GM19328 (cell line): ENCODE data around the gene SDK1.

ENCODE experiments used
- ATAC-seq: cut with Tn5 transposase; IDR thresholded peaks from one replicate; pipeline ENCODE4 v1.9.1; 2021; ENCODE audit warnings: mild to moderate bottlenecking, moderate library complexity; ENCODE audit not compliant: unreplicated experiment

Gene SDK1

DNA sequence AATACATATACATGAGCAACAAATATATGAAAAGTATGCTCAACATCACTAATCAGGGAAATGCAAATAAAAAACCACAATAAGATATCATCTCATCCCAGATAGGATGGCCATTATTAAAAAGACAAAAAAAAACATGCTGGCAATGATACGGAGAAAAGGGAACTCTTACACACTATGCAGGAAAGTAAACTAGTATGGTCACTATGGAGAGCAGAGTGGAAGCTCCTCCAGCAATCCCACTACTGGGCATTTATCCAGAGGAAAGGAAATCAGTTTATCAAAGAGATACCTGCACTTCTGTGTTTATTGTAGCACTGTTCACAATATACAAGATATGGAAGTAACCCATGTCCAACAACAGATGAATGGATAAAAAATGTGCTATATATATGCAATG lies 217.5 kb downstream of the SDK1 start:
- ATAC-seq, result no peak

DNA sequence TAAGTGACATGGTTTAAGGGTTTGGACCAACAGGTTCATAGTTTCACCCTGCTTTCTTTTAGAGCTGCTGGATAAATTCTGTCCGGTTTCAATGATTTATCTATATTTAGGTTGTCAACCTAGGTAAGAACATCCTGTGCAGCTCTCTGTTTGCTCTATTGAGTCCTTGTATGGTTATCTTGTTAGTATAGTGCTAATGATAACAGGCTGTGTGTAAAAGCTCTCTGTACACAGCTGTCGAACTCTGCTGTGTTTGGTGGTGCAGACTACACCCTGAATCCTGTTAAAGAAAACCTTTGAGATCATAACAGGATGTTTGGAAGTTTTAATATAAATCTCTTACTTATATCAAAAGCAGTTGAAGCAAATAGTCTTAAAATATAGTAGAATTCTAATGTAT lies 219.2 kb downstream of the SDK1 start:
- ATAC-seq, result no peak

DNA sequence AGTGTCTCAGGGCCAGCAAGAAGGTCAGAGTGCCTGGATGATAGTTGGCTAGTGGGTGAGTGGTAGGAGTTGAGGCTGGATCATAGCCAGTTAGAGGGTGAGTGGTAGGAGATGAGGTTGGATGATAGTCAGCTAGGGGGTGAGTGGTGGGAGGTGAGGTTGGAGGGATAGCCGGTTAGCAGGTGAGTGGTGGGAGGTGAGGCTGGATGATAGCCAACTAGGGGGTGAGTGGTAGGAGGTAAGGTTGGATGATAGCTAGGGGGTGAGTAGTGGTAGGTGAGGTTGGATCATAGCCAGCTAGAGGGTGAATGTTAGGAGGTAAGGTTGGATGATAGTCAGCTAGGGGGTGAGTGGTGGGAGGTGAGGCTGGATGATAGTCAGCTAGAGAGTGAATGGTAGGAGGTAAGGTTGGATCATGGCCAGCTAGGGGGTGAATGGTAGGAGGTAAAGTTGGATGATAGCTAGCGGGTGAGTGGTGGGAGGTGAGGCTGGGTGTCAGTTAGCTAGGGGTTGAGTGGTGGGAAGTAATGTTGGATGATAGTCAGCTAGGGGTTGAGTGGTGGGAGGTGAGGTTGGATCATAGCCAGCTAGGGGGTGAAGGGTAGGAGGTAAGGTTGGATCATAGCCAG lies 226.6 kb downstream of the SDK1 start:
- no peak for ATAC-seq

DNA sequence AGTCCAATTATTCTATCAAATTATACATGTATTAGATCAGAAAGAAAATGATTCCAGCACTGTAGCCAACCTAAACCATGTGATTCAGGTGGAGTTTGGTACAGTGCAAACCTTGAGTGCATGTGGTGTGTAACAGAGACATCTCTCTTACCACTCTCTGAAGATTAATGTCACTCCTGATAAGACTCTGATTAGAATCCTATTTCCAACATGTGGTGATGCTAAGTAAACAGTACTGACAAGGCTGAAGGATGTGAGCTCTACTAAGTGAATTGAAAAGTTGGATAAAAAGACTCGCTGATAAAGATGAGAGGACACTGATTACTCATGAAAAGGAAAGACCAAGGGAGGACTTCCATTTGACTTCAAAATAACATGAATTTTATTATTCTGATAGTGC lies 232.0 kb downstream of the SDK1 start:
- no peak for ATAC-seq

DNA sequence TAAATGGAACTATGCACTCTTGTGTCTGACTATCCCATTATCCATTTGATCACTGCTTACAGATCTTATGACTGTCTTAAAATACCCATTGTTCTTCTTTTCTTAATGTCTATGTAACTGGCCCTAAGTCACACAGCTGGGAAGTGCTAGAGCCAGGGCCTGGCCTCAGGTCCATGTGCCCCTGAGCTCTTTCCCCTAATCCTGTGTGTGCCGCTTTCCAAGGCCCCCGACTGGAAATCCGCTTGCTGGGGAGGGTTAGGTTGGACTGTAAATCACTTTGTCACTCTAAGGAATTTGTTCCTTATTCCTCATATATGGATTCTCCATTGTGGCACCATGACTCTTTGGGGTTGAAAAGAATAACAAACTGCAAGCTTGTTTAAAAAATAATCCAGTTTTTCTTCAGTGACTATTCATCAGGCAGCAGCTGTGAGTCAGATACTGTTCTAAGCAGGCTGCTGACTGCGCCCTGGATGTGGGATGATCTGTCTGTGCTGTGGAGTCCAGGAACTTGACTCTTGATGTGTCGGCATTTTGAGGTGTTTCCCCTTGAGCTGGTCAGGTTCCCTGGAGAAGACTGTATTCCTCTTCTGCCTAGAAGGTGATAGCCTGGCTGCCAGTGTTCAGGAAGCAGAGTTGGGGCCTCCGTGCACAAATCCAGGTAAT lies 236.3 kb downstream of the SDK1 start:
- no peak for ATAC-seq

DNA sequence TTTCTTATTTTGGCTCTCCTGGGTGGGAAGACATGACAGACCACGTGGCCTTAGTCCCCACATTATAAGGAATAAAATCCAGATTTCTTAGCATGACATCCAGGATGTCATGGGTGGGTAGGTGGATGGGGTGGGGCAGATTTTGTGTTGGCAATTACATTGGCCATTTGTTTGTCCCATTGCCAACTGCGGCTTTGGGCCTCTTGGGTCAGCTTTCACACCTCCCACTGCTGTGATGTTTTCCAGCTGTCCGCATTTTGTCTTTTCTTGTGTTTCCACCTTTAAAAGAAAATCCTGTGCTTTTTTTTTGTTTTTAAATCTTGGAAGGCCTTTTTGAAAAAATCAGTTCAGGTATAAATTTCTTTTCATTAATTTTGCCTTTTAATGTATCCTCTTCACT lies 237.0 kb downstream of the SDK1 start:
- ATAC-seq, result no peak

DNA sequence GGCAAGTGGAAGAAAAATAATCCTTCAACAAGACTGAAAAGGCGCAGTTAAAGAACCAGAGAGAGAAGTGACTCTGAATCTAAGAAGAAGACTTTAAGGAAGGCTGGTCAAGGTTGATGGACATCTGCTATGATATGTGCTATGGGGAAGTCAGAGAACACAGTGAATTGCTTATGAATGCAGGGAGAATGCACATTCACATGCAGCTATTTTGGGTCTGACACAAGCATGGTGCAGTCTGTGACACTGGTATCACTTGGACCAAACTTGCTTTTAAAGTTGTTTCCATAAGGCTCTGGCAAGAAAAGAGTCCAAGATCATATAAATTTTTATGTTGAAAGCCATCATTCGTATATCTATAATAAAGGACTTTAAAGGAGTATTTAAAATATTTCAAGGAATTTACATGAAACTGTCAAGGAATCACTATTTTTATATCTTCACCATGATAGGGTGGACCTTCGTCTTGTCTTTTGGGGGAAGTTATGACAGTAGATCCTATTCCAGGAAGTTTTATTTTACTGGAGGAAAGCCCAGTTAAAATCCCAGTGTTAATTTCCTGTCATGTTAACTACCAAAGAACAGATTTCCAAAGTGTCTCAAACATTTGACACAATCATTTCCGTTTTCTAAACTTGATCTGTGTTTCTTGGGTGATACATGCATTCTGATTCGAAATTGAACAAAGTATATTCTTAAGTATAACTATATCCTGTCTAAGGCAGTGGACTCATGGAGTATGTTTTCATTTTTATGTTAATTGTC lies 239.6 kb downstream of the SDK1 start:
- no peak for ATAC-seq

DNA sequence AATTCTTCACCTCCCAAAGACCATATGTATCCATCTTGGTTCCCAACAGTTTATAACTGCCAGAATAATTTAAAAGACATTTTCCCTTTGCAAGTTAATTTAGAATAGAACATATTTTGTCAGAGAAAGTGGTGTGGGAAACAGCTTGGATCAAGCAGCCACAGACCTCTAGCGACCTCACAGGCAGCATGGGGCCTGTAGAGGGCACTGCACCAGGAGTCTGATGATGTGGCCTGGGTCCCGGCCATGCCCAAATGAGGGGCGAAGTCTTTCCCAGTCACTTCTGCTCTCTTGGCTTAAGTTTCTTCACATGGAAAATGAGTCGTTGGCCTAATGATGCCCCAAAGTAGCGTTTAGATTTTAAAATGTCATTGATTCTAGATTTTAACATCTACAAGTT lies 243.2 kb downstream of the SDK1 start:
- ATAC-seq, result no peak

DNA sequence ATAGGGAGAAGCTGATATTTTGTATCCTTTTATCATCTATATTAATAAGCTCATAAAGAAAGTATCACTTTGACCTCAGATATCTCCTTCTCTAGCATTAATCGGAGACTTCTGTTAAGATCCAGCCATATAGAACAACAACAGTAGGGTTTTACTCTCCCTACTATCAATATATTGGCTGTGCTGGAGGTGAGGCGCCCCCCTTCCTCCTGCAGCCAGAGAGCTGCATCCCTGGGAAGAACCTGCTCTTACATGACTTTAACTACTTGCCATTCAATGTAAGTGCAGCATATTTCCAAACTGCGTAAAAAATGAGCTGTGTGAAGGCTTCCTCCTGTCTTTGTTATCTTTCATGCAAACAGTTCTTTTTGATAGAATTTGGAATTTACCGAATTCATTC lies 247.8 kb downstream of the SDK1 start:
- ATAC-seq, result no peak

DNA sequence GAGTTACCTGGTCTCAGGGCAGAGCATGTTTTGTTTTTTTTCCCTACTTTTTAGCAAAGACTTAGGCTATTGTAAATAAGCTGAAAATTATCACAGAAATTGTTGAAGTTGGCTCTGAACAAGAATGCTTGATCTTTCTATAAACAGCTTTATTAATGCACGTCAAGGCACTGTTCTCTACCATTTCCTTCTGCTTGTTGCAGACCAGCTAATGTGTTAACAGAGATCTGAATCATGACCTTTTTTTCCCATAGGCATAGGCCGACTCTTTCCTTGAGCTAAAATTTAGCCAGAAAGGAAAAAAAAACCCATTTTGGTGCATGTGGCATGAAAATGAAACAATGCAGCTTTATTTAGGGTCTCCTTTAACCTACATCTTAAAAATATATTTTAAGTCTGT lies 248.5 kb downstream of the SDK1 start:
- ATAC-seq, result no peak

DNA sequence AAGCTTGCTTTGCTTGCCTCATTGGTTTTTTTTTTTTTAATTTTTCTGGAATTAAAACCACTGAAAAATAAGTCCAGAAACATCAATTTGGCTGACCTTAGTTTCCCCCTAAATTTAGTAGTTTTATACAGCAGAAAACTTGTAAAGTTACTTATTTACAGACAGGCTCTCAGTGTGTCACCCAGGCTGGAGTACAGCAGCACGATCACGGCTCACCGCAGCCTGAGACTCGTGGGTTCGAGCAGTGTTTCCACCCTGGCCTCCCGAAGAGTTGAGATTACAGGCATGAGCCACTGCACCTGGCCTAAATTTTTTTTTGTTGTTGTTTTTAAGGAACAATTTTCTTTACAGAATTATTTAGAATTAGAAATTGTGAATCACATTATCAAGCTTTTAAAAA lies 250.5 kb downstream of the SDK1 start:
- ATAC-seq, result no peak

DNA sequence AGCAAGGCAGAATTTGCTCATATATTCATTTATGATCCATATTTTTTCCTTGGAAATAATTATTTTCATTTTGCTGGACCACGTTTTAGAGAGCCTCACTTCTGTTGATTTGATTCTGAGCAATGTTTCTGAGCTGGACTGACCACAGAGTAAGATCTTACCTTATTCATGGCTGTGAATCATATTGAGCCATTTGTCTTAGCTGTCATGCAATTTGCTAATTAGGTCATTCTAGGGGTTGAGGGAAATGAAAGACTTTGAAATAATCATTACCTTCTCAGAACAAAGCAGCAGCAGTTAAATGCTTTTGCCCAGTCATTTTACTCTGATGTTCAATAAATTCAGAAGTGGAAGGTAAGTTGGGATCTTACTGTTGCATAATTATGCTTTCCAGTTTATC lies 251.4 kb downstream of the SDK1 start:
- no peak for ATAC-seq

DNA sequence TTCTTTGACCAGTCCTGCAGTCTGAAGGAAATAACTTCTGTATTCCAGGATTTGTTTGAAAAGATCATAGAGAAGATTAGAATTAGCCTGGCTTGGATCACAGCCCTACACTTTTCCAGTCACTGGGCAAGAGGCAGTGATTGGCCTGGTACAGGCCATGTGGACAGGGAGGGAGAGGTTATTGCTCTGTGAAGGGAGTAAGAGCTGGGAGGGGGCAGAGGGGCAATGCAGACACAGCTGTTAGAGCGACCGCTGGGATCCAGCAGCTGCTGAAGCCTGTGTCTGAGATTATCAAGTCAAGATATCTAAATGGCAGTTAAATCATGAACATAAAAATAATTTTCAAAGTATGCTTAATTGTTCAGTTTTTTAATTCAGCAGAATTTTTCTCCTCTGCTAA lies 257.3 kb downstream of the SDK1 start:
- no peak for ATAC-seq

DNA sequence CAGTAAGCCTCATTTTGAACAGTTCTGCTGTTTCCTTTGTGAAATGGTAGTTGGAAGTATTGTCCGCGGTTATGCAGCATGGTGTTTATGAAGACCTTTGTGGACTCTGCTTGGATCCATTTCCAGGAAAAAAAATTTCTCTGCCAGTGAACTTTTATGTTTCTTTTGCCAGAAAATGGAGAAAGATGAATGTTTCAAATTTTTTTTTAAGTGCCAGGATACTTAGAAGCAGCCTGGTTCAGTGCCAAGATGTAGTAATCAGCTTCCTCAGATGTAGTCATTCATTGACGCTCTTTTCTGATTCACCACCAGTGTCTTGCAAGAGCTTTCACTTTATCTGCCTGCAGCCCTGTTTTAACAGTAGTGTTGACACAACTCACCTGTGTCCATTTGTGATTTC lies 258.2 kb downstream of the SDK1 start:
- no peak for ATAC-seq

DNA sequence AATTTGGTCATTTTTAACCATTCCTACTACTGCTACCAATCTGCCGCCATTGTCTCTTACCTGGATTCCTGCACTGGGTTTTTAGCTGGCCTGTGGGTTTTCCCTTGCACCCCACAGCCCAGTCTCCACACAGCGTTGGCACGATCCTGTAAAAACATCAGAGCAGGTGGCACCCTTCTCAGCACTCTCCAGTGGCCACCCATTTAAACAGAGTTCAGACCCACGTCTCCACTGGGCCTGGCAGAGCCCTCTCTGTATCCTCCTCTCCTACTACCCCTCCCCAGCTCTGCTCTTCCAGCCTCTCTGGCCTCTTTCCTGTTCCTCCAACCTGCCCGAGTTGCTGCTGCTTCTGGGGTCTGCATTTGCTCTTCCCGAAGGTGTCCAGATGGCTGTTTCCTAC lies 259.4 kb downstream of the SDK1 start:
- ATAC-seq, result no peak

DNA sequence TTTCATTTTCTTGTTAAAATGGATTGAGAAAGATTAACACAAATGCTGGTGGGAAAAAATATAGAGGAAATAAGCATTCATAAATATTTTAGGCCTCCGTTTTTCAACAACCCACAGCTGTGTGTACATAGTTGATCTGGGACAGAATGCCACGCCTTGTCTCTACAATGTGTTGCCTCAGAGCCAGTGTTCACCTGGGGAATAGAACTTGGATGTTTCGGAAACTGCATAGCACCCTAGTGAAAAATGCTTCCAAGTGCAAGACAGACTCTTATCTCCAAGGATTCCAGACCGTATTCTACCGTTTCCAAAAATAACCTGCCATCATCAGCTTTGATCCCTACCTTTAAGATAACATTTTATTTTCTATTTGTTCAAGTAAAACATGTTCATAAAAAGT lies 260.9 kb downstream of the SDK1 start:
- ATAC-seq, result no peak

DNA sequence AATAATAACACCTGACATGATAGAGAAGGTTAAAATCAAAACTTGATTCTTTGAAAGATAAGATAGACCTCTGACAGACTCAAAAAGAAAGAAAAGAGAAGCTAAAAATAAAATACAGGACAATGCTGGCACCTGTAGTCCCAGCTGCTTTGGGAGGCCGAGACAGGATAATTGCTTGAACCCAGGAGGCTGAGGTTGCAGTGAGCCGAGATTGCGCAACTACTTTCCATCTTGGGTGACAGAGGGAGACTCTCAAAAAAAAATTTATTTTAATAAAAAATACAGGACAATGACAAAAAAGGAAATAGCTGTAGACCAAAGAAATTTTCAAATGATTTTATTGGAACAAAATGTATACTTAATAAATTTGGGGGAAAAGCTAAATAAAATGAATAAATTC lies 263.2 kb downstream of the SDK1 start:
- ATAC-seq, result no peak

DNA sequence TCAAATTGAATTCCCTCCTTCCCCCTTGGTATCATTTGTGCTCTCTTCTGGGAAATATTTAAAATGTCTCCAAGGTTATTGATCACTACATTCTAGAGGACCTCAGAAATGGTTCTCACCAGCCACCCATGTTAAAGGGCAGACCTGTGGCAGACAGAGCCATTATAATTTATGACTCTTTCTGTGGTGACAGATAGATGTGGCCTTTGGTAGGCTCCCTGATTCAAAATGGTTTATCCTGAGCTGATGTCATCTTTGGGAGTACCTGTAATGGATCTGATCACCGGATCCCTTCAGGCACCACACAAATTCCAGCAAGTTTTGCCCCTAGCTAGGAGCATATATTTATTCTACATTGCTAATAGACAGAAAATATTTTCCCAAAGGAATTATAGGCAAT lies 267.5 kb downstream of the SDK1 start:
- no peak for ATAC-seq

DNA sequence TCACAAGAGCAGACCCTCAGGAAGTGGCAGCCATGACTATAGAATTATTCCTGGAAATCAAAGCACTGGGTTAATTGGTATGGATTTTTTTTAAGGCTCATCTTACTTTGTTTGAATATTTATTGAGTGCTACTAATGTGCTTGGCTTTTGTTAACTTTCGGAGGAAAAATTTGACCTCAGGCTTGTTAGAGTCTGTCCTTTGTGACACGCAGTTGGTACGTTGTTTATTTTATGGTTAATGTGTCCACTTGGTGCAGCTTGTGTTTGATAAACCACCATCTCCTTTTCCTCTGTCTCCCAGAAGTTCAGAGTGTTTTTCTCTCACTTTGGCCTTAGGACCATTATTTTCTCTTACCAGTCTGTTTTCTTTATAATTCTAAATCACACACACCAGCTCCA lies 268.6 kb downstream of the SDK1 start:
- no peak for ATAC-seq

DNA sequence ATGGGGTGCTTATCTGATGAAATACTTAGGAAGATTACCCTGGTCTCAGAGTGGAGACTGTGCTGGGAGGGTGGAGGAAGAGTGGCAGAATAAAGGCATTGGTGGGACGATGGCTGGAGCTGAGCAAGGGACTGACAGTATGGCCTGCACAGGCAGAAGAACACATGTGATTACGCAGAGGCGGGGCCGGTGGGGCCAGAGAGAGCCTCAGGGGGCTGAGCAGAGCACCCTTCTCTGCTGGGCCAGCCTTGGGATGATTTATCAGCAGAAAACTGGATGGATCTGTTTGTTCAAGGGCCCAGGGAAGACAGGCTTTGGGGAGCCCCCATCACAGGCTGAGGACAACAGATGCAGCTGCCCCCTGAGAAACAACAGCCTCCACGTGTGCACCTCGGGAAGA lies 272.1 kb downstream of the SDK1 start:
- no peak for ATAC-seq

DNA sequence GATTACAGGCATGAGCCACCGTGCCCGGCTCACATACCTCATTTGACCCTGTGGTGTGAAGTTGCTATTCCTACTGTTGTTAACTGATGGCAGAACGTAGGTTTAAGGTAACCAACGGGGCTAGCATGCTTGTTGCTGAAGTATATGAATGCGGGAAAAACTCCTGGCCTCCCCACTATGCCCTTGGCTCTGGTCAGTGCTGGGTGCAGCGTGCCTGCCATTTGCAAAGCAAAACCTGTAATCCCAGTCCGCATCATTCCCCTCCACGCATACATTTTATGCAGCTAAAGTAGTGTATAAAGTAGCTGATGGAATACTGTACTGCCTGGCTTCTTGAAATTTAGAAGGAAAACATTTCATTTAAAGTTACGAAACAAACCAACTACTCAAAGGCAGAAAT lies 273.3 kb downstream of the SDK1 start:
- ATAC-seq, result no peak

DNA sequence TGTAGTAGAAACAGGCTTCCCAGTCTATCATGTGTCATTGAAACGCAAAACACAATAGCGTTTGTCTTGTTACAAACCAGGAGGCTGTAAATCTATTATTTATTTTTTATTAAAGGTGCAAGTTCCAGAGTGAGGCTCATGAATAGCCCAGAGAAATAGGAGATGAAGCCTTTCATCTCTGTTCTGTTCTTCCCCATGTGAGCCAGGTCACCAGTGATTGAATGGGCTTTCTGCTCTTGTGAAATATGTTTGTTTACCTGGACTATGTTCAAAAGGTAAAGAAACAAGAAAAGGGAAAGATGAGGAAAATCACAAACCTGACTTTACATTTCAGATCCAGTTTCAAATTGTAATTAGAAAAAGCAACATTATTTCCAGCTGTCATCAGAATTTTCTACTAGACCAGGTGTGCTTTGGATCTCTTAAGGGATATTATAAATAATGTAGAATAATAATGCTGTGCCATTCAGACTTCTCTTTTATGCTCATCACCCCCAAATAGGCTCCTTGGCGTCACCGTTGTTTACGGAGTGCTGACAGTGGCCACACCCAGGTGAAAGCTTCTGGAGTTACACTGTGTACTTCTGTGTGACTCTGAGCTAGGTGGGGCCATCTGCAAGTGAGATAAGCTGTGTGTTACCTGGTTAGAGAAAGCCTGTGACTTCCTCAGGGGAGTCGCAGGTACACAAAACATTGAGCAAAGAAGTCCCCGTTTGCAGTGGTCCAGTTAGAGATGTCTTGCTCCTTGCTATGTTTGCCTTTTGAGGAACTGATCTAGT lies 274.9 kb downstream of the SDK1 start:
- no peak for ATAC-seq
